ENCODE results near the gene XRCC3.

Gene XRCC3

DNA sequence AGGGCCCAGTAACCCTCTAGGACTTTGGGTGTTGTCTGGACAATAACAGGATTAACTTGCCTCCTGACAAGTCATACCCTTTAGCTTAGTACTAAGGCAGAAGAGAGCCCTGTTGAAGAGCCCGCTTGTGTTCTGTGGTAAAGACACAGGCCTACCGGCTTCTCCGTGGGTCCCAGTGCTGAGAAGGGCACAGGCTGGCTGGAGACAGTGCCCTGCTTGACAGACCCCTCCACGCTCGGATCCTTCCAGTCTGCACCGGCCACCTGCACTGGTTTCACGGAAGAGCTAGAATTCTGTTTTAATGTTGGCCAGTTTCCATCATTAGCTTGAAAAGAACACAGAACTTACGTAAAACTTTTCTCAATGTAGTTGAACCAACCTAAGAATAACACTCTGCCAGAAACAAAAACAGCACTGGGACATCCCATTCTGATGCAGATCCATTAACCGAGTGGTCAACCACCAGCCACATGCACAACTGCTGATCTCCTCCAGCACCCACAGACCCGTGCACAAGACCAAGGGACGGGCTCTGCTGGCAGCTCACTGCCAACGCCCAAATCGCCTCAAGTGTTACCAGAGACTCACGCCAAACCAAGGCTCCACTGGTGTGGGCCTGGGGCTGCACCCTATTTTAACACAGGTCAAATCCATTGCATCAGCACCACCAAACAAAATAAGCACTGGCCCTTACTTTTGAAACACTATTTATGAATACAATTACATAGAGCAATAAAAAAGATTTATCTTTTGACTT, 27.4 kb upstream of the XRCC3 start:
- CTCF ChIA-PET, result interaction anchor here (0.6 kb wide), 1 partner anchor 20 kb away, joined by 3 read pairs; no protein-coding TSS in a partner anchor
- Histone ChIP-seq H3K36me3 (ENCODE audit: control insufficient read depth in 2 of 2, insufficient read depth in 1 of 2, low read length in 2 of 2) (peaks cover 0 to 85% of the 10 kb centered on the region in 2 experiments; a peak in 2 of 3 replicates), H3K9me3 (ENCODE audit: control insufficient read depth, insufficient read depth, low read depth, low read length) (no peaks in the 10 kb centered on the region), H3K4me1 (ENCODE audit: control insufficient read depth, insufficient read depth, low read length) (no peaks in the 10 kb centered on the region), H3K4me3 (ENCODE audit: low read depth, low read length) (no peak overlapping the region), H3K27ac (ENCODE audit: extremely low read depth, low read depth, low read length) (no peak overlapping the region)
- POLR2A ChIA-PET, result no interaction called here
- TF ChIP-seq ZNF623 (tag by site-specific recombination; IDR thresholded peaks at IDR 0.05), result no peak
- TF ChIP-seq KLF16 (tag by site-specific recombination; IDR thresholded peaks at IDR 0.05), result no peak
- TF ChIP-seq ZNF24 (tag by site-specific recombination; IDR thresholded peaks at IDR 0.05), result no peak
- TF ChIP-seq YY1 (tag by site-specific recombination; IDR thresholded peaks at IDR 0.05), result no peak
- TF ChIP-seq ZSCAN23 (tag by site-specific recombination; IDR thresholded peaks at IDR 0.05), result no peak
- TF ChIP-seq ZNF214 (tag by site-specific recombination; IDR thresholded peaks at IDR 0.05; ENCODE audit: borderline replicate concordance), result no peak
- TF ChIP-seq YY2 (tag by site-specific recombination; IDR thresholded peaks at IDR 0.05), result no peak
- TF ChIP-seq TRIM28 (IDR thresholded peaks at IDR 0.05; ENCODE audit: borderline replicate concordance, low read length), result no peak

DNA sequence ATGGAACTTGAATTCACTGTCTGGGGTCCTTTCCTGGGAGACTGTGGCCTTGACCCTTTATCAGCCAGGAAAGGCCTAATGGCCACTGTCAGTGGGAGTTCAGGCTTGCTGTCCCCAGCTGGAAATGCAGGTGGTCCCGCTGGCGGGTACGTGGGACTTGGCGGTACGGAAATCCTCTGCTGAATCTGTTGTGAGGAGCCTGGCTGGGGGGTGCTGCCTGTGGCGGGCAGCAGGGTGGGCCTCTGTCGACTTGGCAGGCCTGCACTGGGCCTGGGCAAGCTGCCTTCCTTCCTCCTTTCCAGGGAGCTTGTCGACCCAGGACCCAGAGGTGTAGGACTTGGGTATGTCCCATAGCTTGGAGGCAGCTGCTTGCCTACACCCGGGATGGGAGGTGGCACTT, 26.6 kb upstream of the XRCC3 start:
- H3K36me3 ChIP-seq (ENCODE audit: control insufficient read depth in 2 of 2, insufficient read depth in 1 of 2, low read length in 2 of 2), result peaks cover 0 to 85% of the 10 kb centered on the region in 2 experiments; a peak in 2 of 3 replicates

More for the DNA sequence above, 26.6 kb upstream of the XRCC3 start:
- TF ChIP-seq KLF9 (tag by site-specific recombination; IDR thresholded peaks at IDR 0.05; ENCODE audit: low read depth) (no peak), ZNF449 (tag by site-specific recombination; IDR thresholded peaks at IDR 0.05) (no peak), CTCF (tag by site-specific recombination; IDR thresholded peaks at IDR 0.05) (no peak), ZNF19 (tag by site-specific recombination; IDR thresholded peaks at IDR 0.05; ENCODE audit: low read depth) (no peak), ZNF488 (tag by site-specific recombination; IDR thresholded peaks at IDR 0.05) (no peak), ZNF416 (tag by site-specific recombination; IDR thresholded peaks at IDR 0.05) (no peak), ZNF600 (tag by site-specific recombination; IDR thresholded peaks at IDR 0.05) (no peak)
- CTCF ChIA-PET, result interaction anchor here (0.6 kb wide), 2 partner anchors 19 to 68 kb away, joined by 3 read pairs; no protein-coding TSS in a partner anchor
- H3K27ac ChIP-seq (ENCODE audit: extremely low read depth, low read depth, low read length), result no peak overlapping the region
- POLR2A ChIA-PET, result no interaction called here
- H3K4me1 ChIP-seq (ENCODE audit: control insufficient read depth, insufficient read depth, low read length), result no peaks in the 10 kb centered on the region
- no peaks in the 10 kb centered on the region for H3K9me3 ChIP-seq (ENCODE audit: control insufficient read depth, insufficient read depth, low read depth, low read length)
- H3K4me3 ChIP-seq (ENCODE audit: low read depth, low read length), result no peak overlapping the region

All from HEK293 (cell line).